ENCODE results near the gene PLEKHA7.

DNA sequence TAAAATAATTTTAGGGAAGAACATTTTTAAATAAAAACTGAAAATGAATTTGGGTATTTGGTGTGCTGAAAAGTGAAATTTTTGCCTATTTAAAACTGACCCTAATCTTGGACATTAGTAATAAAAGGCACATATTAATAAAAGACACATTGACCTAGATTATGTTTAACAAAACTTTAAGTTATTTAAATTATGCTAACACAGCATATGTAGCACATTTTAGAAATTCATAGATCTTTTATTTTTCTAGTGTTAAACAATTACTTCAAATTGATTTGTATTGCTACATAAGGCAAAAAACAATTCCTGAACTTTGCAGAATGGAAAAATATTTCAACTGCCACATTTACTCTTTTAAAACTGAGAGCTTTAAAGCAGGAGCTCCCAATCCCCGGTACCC lies 265.1 kb downstream of the PLEKHA7 start:
- TF ChIP-seq POLR2AphosphoS5 (IDR thresholded peaks at IDR 0.05; ENCODE audit: insufficient read depth in 1 of 2, low read depth in 1 of 2) (no peak), POLR2A (IDR thresholded peaks at IDR 0.05) (no peak)
- TF ChIP-seq, protein P1, sequence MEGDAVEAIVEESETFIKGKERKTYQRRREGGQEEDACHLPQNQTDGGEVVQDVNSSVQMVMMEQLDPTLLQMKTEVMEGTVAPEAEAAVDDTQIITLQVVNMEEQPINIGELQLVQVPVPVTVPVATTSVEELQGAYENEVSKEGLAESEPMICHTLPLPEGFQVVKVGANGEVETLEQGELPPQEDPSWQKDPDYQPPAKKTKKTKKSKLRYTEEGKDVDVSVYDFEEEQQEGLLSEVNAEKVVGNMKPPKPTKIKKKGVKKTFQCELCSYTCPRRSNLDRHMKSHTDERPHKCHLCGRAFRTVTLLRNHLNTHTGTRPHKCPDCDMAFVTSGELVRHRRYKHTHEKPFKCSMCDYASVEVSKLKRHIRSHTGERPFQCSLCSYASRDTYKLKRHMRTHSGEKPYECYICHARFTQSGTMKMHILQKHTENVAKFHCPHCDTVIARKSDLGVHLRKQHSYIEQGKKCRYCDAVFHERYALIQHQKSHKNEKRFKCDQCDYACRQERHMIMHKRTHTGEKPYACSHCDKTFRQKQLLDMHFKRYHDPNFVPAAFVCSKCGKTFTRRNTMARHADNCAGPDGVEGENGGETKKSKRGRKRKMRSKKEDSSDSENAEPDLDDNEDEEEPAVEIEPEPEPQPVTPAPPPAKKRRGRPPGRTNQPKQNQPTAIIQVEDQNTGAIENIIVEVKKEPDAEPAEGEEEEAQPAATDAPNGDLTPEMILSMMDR (IDR thresholded peaks at IDR 0.05) = no peak

Data from vagina (tissue), 2 donors.